Measurements from ENCODE around the gene SLC25A33.

- TF ChIP-seq CTCF (conservative IDR thresholded peaks at IDR 0.05; ENCODE audit: low read depth, low read length): peak; percentile 51
- TF ChIP-seq EZH2 (IDR thresholded peaks at IDR 0.05; ENCODE audit: borderline replicate concordance, low read depth, low read length, poor library complexity, severe bottlenecking): no peak
Observed at GRCh38 chr1:9573723-9574122, 34.5 kb downstream of the SLC25A33 start.

Measured in A673 (cell line).